Fibroblast of lung (primary cell): Measurements from ENCODE around the gene PLEKHG4B. TPM values are rescaled to one million over a fixed set of nuclear protein-coding genes. Genes with fewer than 3 reads are reported as not detected.

ENCODE experiments used
- DNase-seq, 2 donors: peaks; one replicate each; pipeline versions ENCODE4 v3.0.0 to v3.0.0-alpha.2; 2010; ENCODE audit warnings: low read depth in 2 of 2
- H2AFZ ChIP-seq: 2 replicates; pipeline ENCODE4 v1.5.1; 2012; ENCODE audit warnings: low read length, control low read depth, inconsistent platforms
- H3K27ac ChIP-seq: 2 replicates; pipeline ENCODE4 v1.5.1; 2011; ENCODE audit warnings: low read length, control low read depth; ENCODE audit not compliant: insufficient read depth
- H3K27me3 ChIP-seq: 2 replicates; pipeline ENCODE4 v1.5.1; 2011; ENCODE audit warnings: mild to moderate bottlenecking, low read length; ENCODE audit not compliant: control insufficient read depth, insufficient read depth
- H3K36me3 ChIP-seq: 2 replicates; pipeline ENCODE4 v1.5.1; 2011; ENCODE audit warnings: low read length; ENCODE audit not compliant: control insufficient read depth, insufficient read depth
- H3K4me1 ChIP-seq: 2 replicates; pipeline ENCODE4 v1.5.1; 2011; ENCODE audit warnings: low read length; ENCODE audit not compliant: control insufficient read depth, insufficient read depth; ENCODE audit errors: extremely low read depth
- H3K4me2 ChIP-seq: 2 replicates; pipeline ENCODE4 v1.5.1; 2011; ENCODE audit warnings: low read length, control low read depth; ENCODE audit not compliant: insufficient read depth; ENCODE audit errors: extremely low read depth
- H3K4me3 ChIP-seq, 4 experiments: fragments of 200-600 bp in 1 of 4; sonication (generic) in 1 of 4; replicated peaks in 1 of 4; 2 replicates each; pipeline ENCODE4 v1.5.1; 2011 to 2016; ENCODE audit warnings: low read length in 4 of 4, low read depth in 3 of 4, mild to moderate bottlenecking in 3 of 4, control low read depth in 2 of 4, inconsistent platforms in 1 of 4, mixed read lengths in 1 of 4; ENCODE audit not compliant: insufficient read depth in 1 of 4; ENCODE audit errors: control extremely low read depth in 1 of 4
- H3K79me2 ChIP-seq: 2 replicates; pipeline ENCODE4 v1.5.1; 2012; ENCODE audit warnings: mild to moderate bottlenecking, low read length, inconsistent platforms; ENCODE audit not compliant: control insufficient read depth, insufficient read depth
- H3K9ac ChIP-seq: 2 replicates; pipeline ENCODE4 v1.5.1; 2011; ENCODE audit warnings: mild to moderate bottlenecking, low read length, control low read depth; ENCODE audit not compliant: insufficient read depth
- H3K9me3 ChIP-seq: 2 replicates; pipeline ENCODE4 v1.5.1; 2012; ENCODE audit warnings: low read depth, low read length; ENCODE audit not compliant: control insufficient read depth, insufficient read depth
- H4K20me1 ChIP-seq: 2 replicates; pipeline ENCODE4 v1.5.1; 2011; ENCODE audit warnings: low read length; ENCODE audit not compliant: control insufficient read depth, insufficient read depth; ENCODE audit errors: extremely low read depth
- EZH2 ChIP-seq: IDR thresholded peaks from 2 replicates; pipeline ENCODE4 v1.5.1; 2012; ENCODE audit warnings: low read length, control low read depth, mild to moderate bottlenecking; ENCODE audit errors: missing control alignments
- polyA plus RNA-seq, 2 donors: library from polyadenylated mRNA; depleted of rRNA in 1 of 2; stranded (reverse) in 1 of 2; unstranded in 1 of 2; fragments of >200 nt; gene quantifications; 2 replicates each; pipeline ENCODE4 v1.2.1, GENCODE V29; 2011 to 2012; ENCODE audit warnings: missing spikeins in 1 of 2
- total RNA-seq: library from RNA; depleted of rRNA; stranded (reverse); fragments of >200 nt; gene quantifications from 2 replicates; pipeline ENCODE4 v1.2.1, GENCODE V29; 2014
- TF ChIP-seq, protein P1 (sequence below), 2 donors: IDR thresholded peaks in 1 of 2; conservative IDR thresholded peaks in 1 of 2; 1 replicate in 1 of 2; 2 replicates in 1 of 2; pipeline ENCODE4 v1.5.1; 2011 to 2012; ENCODE audit warnings: low read length in 2 of 2, control low read depth in 1 of 2, inconsistent platforms in 1 of 2, low read depth in 1 of 2, mild to moderate bottlenecking in 1 of 2

PLEKHG4B gene
- total and polyA plus RNA-seq, 2 donors (not counting 1 experiment from before 2014, with no cell fraction given): under 0.01 to 0.08 TPM

DNA sequence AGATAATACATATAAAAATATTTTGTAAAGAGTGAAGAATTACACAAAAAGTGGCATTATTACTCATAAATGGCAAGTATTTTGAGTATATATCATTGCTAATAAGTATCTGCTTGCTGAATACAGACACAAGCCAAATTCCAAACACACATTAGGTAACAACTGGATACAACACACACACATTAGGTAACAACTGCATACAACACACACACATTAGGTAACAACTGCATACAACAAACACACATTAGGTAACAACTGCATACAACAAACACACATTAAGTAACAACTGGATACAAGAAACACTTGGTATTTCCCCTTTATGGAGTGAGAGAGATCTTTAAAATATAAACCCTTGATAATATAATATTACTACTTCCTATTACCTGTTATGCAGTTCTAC lies 112.5 kb downstream of the PLEKHG4B start:
- DNase-seq: no peak
- no peaks in the 10 kb centered on the region for H3K9me3 ChIP-seq
- H3K36me3 ChIP-seq: peaks cover 7% of the 10 kb centered on the region
- H3K4me2 ChIP-seq: no peak overlapping the region
- no peak overlapping the region for H3K4me3 ChIP-seq
- H3K79me2 ChIP-seq: peaks cover 15% of the 10 kb centered on the region
- H4K20me1 ChIP-seq: no peaks in the 10 kb centered on the region
- no peaks in the 10 kb centered on the region for H3K27me3 ChIP-seq
- TF ChIP-seq, protein P1, sequence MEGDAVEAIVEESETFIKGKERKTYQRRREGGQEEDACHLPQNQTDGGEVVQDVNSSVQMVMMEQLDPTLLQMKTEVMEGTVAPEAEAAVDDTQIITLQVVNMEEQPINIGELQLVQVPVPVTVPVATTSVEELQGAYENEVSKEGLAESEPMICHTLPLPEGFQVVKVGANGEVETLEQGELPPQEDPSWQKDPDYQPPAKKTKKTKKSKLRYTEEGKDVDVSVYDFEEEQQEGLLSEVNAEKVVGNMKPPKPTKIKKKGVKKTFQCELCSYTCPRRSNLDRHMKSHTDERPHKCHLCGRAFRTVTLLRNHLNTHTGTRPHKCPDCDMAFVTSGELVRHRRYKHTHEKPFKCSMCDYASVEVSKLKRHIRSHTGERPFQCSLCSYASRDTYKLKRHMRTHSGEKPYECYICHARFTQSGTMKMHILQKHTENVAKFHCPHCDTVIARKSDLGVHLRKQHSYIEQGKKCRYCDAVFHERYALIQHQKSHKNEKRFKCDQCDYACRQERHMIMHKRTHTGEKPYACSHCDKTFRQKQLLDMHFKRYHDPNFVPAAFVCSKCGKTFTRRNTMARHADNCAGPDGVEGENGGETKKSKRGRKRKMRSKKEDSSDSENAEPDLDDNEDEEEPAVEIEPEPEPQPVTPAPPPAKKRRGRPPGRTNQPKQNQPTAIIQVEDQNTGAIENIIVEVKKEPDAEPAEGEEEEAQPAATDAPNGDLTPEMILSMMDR (conservative IDR thresholded peaks at IDR 0.05 in 1 of 2, IDR thresholded peaks at IDR 0.05 in 1 of 2; ENCODE audit: low read depth in 1 of 2, low read length in 2 of 2): no peak
- TF ChIP-seq EZH2: no peak
- no peak overlapping the region for H3K9ac ChIP-seq
- no peak overlapping the region for H3K27ac ChIP-seq
- no peak overlapping the region for H2AFZ ChIP-seq
- H3K4me1 ChIP-seq: no peaks in the 10 kb centered on the region

DNA sequence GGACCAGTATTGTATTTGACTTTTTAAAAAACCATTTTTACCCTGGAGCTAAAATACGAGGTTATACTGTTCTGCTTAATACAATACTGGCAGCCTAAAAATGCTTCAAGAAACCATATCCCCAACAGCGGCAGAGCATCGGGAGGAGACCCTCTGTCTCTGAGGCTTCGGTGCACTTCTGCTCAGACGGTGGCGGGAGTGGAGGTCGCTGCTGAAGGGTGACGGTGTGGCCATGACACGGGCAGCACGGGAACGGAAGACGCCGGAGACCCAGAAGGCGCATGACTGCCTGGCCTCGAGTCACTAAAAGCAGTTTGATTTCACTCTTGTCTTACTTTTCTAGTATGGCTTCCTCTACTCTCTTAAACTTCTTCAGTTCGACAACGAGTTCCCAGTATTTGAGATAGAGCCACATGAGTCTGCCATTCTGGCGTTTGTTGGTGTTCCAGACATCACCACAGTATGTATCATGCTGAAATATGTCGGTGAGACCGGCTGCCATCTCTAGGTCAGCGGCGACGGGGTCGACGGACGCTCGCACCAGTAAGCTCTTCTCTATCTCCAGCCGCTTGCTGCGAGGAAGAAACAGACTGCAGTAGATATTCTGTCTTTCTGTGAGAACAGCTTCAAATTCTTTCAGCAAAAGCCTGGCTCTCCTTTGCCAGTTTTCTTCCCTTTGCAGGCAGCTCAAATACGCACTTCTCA lies 113.2 kb downstream of the PLEKHG4B start:
- H3K4me1 ChIP-seq: no peaks in the 10 kb centered on the region
- H3K4me3 ChIP-seq: no peak overlapping the region
- H4K20me1 ChIP-seq: no peaks in the 10 kb centered on the region
- peaks cover 21% of the 10 kb centered on the region for H3K79me2 ChIP-seq
- no peaks in the 10 kb centered on the region for H3K9me3 ChIP-seq
- no peak overlapping the region for H3K27ac ChIP-seq
- no peak overlapping the region for H3K9ac ChIP-seq
- no peak for DNase-seq
- H3K36me3 ChIP-seq: peaks cover 7% of the 10 kb centered on the region
- no peak overlapping the region for H3K4me2 ChIP-seq
- TF ChIP-seq, protein P1 (conservative IDR thresholded peaks at IDR 0.05 in 1 of 2, IDR thresholded peaks at IDR 0.05 in 1 of 2; ENCODE audit: low read depth in 1 of 2, low read length in 2 of 2): no peak
- no peak for TF ChIP-seq EZH2
- no peak overlapping the region for H2AFZ ChIP-seq
- H3K27me3 ChIP-seq: no peaks in the 10 kb centered on the region

DNA sequence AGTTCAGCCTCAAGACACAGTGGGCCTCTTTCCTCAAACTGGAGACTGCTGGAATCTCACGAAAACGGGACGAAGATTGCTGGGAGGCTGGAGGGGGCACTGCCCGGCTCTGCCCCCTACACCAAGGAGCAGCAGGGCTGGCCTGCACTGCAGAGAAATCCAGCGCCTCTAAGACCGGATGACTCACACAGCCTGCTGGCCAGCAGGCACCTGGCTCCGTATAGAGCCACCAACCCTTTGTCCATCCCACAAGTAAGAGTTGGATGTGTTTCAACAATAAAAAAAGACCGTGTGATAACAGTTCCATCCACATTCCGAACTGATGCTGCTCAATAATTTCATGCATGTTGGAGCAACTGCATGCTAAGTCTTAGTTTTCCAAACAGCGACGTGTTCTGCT lies 114.4 kb downstream of the PLEKHG4B start:
- Histone ChIP-seq H3K36me3 (peaks cover 7% of the 10 kb centered on the region), H4K20me1 (no peaks in the 10 kb centered on the region), H3K4me2 (no peak overlapping the region), H2AFZ (no peak overlapping the region), H3K9ac (no peak overlapping the region), H3K4me1 (no peaks in the 10 kb centered on the region), H3K27me3 (no peaks in the 10 kb centered on the region), H3K27ac (no peak overlapping the region), H3K4me3 (no peak overlapping the region), H3K9me3 (no peaks in the 10 kb centered on the region), H3K79me2 (peaks cover 25% of the 10 kb centered on the region)
- TF ChIP-seq, protein P1 (conservative IDR thresholded peaks at IDR 0.05 in 1 of 2, IDR thresholded peaks at IDR 0.05 in 1 of 2; ENCODE audit: low read depth in 1 of 2, low read length in 2 of 2): no peak
- no peak for TF ChIP-seq EZH2
- DNase-seq: peak; percentile 3 to 81
